Caco-2 (cell line): ENCODE measurements around the gene RAPGEF1. TPM values are rescaled to one million over a fixed set of nuclear protein-coding genes. Genes with fewer than 3 reads are reported as not detected.

Source experiments
- BruUV-seq: library from RNA; stranded (reverse); fragments of 400-500 nt; replicated peaks from 2 replicates; lab custom pipeline; 2021; lab: Mats Ljungman, UMichigan
- CTCF ChIA-PET: fragments of 300-600 bp; sonication (Branson Sonifier 250); formaldehyde crosslinking; loops from one replicate; lab custom pipeline; 2022; ENCODE audit warnings: antibody characterized with exemption; lab: Charles Lee
- POLR2A ChIA-PET: fragments of 300-600 bp; sonication (Branson Sonifier 250); formaldehyde crosslinking; loops from one replicate; lab custom pipeline; 2022; ENCODE audit warnings: antibody characterized with exemption; lab: Charles Lee
- DNase-seq, 2 experiments: peaks; one replicate each; pipeline versions ENCODE4 v3.0.0 to v3.0.0-alpha.2; 2020 to 2022
- H3K27me3 ChIP-seq: replicated peaks from 2 replicates; pipeline ENCODE4 v1.6.0; 2011; ENCODE audit warnings: low read length; ENCODE audit not compliant: control insufficient read depth, insufficient read depth
- H3K36me3 ChIP-seq: 2 replicates; pipeline ENCODE4 v1.5.1; 2011; ENCODE audit warnings: low read length; ENCODE audit not compliant: control insufficient read depth, insufficient read depth
- H3K4me1 ChIP-seq: fragments of 250-450 bp; sonication (Bioruptor Pico); 2 replicates; pipeline ENCODE4 v1.5.1; 2020; ENCODE audit warnings: mild to moderate bottlenecking
- H3K4me3 ChIP-seq: 2 replicates; pipeline ENCODE4 v1.5.1; 2011; ENCODE audit warnings: low read depth, mild to moderate bottlenecking, control low read depth, low read length
- H3K9me3 ChIP-seq: fragments of 250-450 bp; sonication (Bioruptor Pico); 2 replicates; pipeline ENCODE4 v1.5.1; 2020; ENCODE audit warnings: mild to moderate bottlenecking, moderate library complexity
- H3K27ac Mint-ChIP-seq: one replicate; pipeline ENCODE4 v1.8.0; 2022; ENCODE audit warnings: mixed read lengths; ENCODE audit not compliant: unreplicated experiment
- H3K27me3 Mint-ChIP-seq: one replicate; pipeline ENCODE4 v1.8.0; 2022; ENCODE audit warnings: mixed read lengths; ENCODE audit not compliant: insufficient read depth, unreplicated experiment
- H3K36me3 Mint-ChIP-seq: one replicate; pipeline ENCODE4 v1.8.0; 2022; ENCODE audit warnings: mild to moderate bottlenecking, mixed read lengths; ENCODE audit not compliant: insufficient read depth, unreplicated experiment
- H3K4me1 Mint-ChIP-seq: one replicate; pipeline ENCODE4 v1.8.0; 2022; ENCODE audit warnings: low read depth, mixed read lengths; ENCODE audit not compliant: unreplicated experiment
- H3K4me3 Mint-ChIP-seq: one replicate; pipeline ENCODE4 v1.8.0; 2022; ENCODE audit warnings: mild to moderate bottlenecking, moderate library complexity, mixed read lengths; ENCODE audit not compliant: unreplicated experiment
- H3K9me3 Mint-ChIP-seq: one replicate; pipeline ENCODE4 v1.8.0; 2022; ENCODE audit warnings: mixed read lengths; ENCODE audit not compliant: unreplicated experiment
- CTCF ChIP-seq, 2 experiments: fragments of 200-600 bp in 1 of 2; IDR thresholded peaks; 1 replicate in 1 of 2; 2 replicates in 1 of 2; pipeline versions ENCODE4 v1.5.1 to v1.8.0; 2011 to 2022; ENCODE audit warnings: antibody characterized with exemption in 1 of 2, control low read depth in 1 of 2, inconsistent platforms in 1 of 2, low read depth in 1 of 2, low read length in 1 of 2, mild to moderate bottlenecking in 1 of 2, moderate library complexity in 1 of 2; ENCODE audit not compliant: insufficient read depth in 1 of 2, severe bottlenecking in 1 of 2, unreplicated experiment in 1 of 2
- intact Hi-C: fragments of 100-400 bp; cut with micrococcal nuclease; formaldehyde crosslinking; loops from one replicate; pipeline ENCODE4 v1.10.0; 2022; ENCODE audit not compliant: unreplicated experiment
- total RNA-seq: library from RNA; stranded (reverse); gene quantifications from 2 replicates; pipeline ENCODE4 v1.2.3, GENCODE V29; 2022

RAPGEF1 gene
- total RNA-seq, 1 experiment from 2014 or later = 75.4 TPM

DNA sequence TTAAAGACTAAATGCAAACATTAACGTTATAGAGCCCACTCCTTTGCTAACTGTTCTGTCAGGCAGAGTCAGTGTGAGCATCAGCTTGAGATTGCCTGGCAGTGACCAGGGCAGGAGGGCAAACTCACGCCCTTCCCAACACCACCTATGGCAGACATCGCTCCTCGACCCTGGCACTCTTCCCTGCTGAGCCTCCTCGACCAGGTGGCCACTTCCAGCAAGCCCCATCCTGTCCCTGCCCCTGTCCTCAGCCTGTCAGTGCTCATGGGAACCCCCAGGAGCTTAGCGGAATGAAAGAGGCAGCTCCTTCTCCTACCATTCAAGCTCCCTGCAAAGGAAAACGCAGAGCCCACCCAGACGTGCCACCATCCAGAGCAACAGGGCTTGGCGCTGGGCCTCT, 152.5 kb downstream of the RAPGEF1 start:
- Histone ChIP-seq H3K27me3 (no peaks in the 10 kb centered on the region), H3K36me3 (peaks cover 6% of the 10 kb centered on the region), H3K9me3 (no peaks in the 10 kb centered on the region), H3K4me1 (no peaks in the 10 kb centered on the region), H3K4me3 (no peak overlapping the region)
- intact Hi-C loops = no loop called here
- DNase-seq = no peak
- ChIA-PET CTCF (interaction anchor here (1.0 kb wide), 1 partner anchor 155 kb away, joined by 3 read pairs; no protein-coding TSS in a partner anchor), POLR2A (no interaction called here)
- Mint-ChIP-seq H3K36me3 (peaks cover 56% of the 10 kb centered on the region), H3K4me3 (no peak overlapping the region), H3K4me1 (no peaks in the 10 kb centered on the region), H3K9me3 (no peaks in the 10 kb centered on the region), H3K27ac (no peak overlapping the region), H3K27me3 (no peaks in the 10 kb centered on the region)
- no peak for TF ChIP-seq CTCF (IDR thresholded peaks at IDR 0.05; ENCODE audit: insufficient read depth in 1 of 2, low read depth in 1 of 2, low read length in 1 of 2, severe bottlenecking in 1 of 2, unreplicated experiment in 1 of 2)
- no TSS peak for BruUV-seq

DNA sequence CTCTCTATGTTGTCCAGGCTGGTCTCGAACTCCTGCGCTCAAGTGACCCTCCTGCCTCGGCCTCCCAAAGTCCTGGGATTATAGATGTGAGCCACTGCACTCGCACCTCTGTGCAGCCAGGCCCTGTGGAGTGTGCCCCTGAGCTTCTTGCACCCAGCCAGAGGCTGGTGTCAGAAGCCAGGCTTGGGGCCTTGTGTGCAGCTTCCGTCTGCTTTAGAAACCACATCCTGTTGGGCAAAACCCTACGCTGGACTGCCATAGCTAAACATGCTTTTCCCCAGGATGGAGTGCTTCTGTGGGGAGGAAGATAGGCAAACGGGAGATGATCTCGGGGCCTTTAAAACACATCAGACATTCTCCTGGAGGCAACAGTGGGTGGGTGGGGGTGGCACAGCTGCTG, 154.5 kb downstream of the RAPGEF1 start:
- Histone ChIP-seq H3K36me3 (peaks cover 6% of the 10 kb centered on the region), H3K4me1 (no peaks in the 10 kb centered on the region), H3K4me3 (no peak overlapping the region), H3K27me3 (no peaks in the 10 kb centered on the region), H3K9me3 (no peaks in the 10 kb centered on the region)
- intact Hi-C loops = no loop called here
- TF ChIP-seq CTCF (IDR thresholded peaks at IDR 0.05; ENCODE audit: insufficient read depth in 1 of 2, low read depth in 1 of 2, low read length in 1 of 2, severe bottlenecking in 1 of 2, unreplicated experiment in 1 of 2) = no peak
- peaks cover 59% of the 10 kb centered on the region for H3K36me3 Mint-ChIP-seq
- H3K9me3 Mint-ChIP-seq = no peaks in the 10 kb centered on the region
- no peak overlapping the region for H3K4me3 Mint-ChIP-seq
- no peaks in the 10 kb centered on the region for H3K4me1 Mint-ChIP-seq
- H3K27ac Mint-ChIP-seq = no peak overlapping the region
- ChIA-PET CTCF (no interaction called here), POLR2A (no interaction called here)
- BruUV-seq = no TSS peak
- no peaks in the 10 kb centered on the region for H3K27me3 Mint-ChIP-seq
- no peak for DNase-seq

GRCh38 chr9:131584858-131585257, 155.0 kb downstream of the RAPGEF1 start:
- H3K36me3 Mint-ChIP-seq = peaks cover 61% of the 10 kb centered on the region
- TF ChIP-seq CTCF (IDR thresholded peaks at IDR 0.05; ENCODE audit: insufficient read depth in 1 of 2, low read depth in 1 of 2, low read length in 1 of 2, severe bottlenecking in 1 of 2, unreplicated experiment in 1 of 2) = no peak
- no TSS peak for BruUV-seq

More at GRCh38 chr9:131584858-131585257, 155.0 kb downstream of the RAPGEF1 start:
- ChIA-PET CTCF (no interaction called here), POLR2A (interaction anchor here (0.6 kb wide), 1 partner anchor 199 kb away, joined by 8 read pairs; no protein-coding TSS in a partner anchor)
- no peaks in the 10 kb centered on the region for H3K4me1 Mint-ChIP-seq
- no peak overlapping the region for H3K4me3 Mint-ChIP-seq
- no peaks in the 10 kb centered on the region for H3K27me3 Mint-ChIP-seq
- DNase-seq = no peak
- peaks cover 7% of the 10 kb centered on the region for H3K36me3 ChIP-seq
- H3K27ac Mint-ChIP-seq = no peak overlapping the region
- H3K27me3 ChIP-seq = no peaks in the 10 kb centered on the region
- H3K4me1 ChIP-seq = no peaks in the 10 kb centered on the region
- no peaks in the 10 kb centered on the region for H3K9me3 Mint-ChIP-seq
- no peak overlapping the region for H3K4me3 ChIP-seq
- no peaks in the 10 kb centered on the region for H3K9me3 ChIP-seq
- intact Hi-C loops = no loop called here
